ENCODE results near the gene STIP1.

The STIP1 gene

DNA sequence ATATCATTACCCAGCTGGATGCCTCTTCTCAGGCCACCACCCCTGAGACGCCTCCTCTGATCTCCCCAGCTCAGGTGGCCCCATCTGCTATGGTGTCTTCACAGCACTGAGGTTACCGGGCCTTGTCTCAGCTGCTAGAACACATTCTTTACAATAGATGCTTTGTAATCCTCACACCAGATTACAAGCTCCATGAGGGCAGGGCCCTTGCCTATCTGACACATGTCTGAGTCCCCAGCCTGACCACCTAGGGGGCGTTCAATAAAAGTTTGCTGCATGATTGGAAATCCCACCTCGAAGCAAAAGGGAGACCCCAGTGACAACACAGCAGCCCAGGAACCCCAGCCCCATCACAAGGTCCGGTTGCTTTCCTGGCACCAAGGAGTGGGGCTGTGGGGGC, 22.0 kb upstream of the STIP1 start:
- TF ChIP-seq ZNF274 (IDR thresholded peaks at IDR 0.05; ENCODE audit: low read depth, low read length) (no peak), SUZ12 (IDR thresholded peaks at IDR 0.05; ENCODE audit: extremely low read depth, insufficient read depth, insufficient read length) (no peak), YY1 (IDR thresholded peaks at IDR 0.05; ENCODE audit: insufficient read depth, insufficient read length) (no peak)
- Histone ChIP-seq H3K9ac (ENCODE audit: insufficient read length, low read depth) (no peak overlapping the region), H3K36me3 (ENCODE audit: insufficient read depth, insufficient read length, low read length) (no peaks in the 10 kb centered on the region), H3K27me3 (ENCODE audit: insufficient read depth, insufficient read length) (peaks cover 8% of the 10 kb centered on the region), H3K4me3 (ENCODE audit: insufficient read length, low read depth) (no peak overlapping the region), H3K4me1 (ENCODE audit: insufficient read depth, insufficient read length) (peaks cover 12% of the 10 kb centered on the region), H3K9me3 (ENCODE audit: insufficient read depth, low read length) (peaks cover 6% of the 10 kb centered on the region; the same call in 1 of the 2 replicates)
- DNase-seq (ENCODE audit: low read depth, low spot score): no peak

DNA sequence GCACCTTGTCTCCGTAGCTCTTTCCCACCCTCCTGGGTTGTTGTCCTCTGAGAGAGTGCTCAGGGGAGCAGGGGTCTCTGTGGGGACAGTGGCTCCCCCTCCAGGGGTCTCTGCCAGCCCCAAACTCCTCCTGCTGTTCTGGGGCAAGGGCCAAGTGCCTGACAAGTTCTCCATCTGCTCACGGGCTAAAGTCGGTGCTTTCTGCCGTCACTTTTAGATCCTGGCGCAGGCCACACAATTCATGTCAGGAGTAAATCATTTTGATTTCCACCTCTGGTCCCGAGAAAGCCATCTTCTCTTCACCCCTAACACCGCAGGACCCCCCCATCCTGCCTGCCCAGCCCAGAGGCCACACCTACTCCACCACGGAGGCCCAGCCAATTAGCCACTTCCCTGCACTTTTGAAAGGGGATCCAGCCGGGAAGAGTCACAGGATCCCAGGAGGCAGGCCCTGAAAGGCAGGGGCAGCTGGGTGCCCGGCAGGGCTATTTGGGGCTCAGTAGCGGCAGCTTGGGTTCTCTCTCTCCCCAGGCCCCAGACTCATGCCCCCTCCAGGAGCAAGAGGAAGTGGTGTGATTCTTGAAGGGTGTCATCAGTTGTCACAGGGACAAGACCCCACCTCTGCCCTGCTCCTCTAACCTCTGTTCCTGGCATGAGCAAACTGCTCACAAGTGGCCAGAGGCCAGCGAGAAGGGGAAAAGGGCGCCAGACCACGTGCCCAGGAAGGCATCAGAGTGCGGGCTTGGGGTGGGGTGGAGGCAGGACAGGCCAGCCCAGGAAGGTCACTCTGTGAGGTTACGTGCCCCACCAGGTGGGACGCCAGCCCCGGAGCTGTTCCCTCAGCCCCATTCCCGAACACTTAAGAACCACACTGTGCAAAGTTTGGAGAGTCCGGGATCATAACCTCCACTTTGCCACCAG, 21.3 kb upstream of the STIP1 start:
- Histone ChIP-seq H3K36me3 (ENCODE audit: insufficient read depth, insufficient read length, low read length) (no peaks in the 10 kb centered on the region), H3K27me3 (ENCODE audit: insufficient read depth, insufficient read length) (peaks cover 8% of the 10 kb centered on the region), H3K4me3 (ENCODE audit: insufficient read length, low read depth) (peak overlapping the region; percentile 68), H3K9me3 (ENCODE audit: insufficient read depth, low read length) (peaks cover 6% of the 10 kb centered on the region; the same call in 1 of the 2 replicates), H3K4me1 (ENCODE audit: insufficient read depth, insufficient read length) (peaks cover 12% of the 10 kb centered on the region), H3K9ac (ENCODE audit: insufficient read length, low read depth) (peak overlapping the region; percentile 81)
- DNase-seq (ENCODE audit: low read depth, low spot score): no peak
- TF ChIP-seq ZNF274 (IDR thresholded peaks at IDR 0.05; ENCODE audit: low read depth, low read length): no peak
- TF ChIP-seq SUZ12 (IDR thresholded peaks at IDR 0.05; ENCODE audit: extremely low read depth, insufficient read depth, insufficient read length): no peak
- TF ChIP-seq YY1 (IDR thresholded peaks at IDR 0.05; ENCODE audit: insufficient read depth, insufficient read length): no peak

DNA sequence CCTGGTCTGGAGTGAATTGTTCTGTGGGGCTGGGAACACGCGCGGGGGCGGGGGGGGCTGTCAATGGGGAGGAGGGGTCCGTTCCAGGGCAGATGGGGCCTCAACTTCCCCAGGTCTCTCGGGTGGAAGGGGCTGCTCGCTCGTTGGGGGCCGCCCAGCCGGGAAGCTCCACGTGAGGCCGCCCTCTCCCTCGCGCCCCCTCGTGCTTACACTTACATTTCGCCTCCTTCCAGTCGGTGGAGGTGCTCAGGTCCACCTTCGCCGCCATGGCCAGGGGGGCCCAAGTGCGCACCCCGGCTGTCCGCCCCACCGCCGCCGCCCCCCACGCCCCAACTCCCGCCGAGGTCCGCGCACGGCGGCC, 20.5 kb upstream of the STIP1 start:
- peaks cover 8% of the 10 kb centered on the region for H3K27me3 ChIP-seq (ENCODE audit: insufficient read depth, insufficient read length)
- no peak for DNase-seq (ENCODE audit: low read depth, low spot score)
- peaks cover 6% of the 10 kb centered on the region; the same call in 1 of the 2 replicates for H3K9me3 ChIP-seq (ENCODE audit: insufficient read depth, low read length)
- TF ChIP-seq SUZ12 (IDR thresholded peaks at IDR 0.05; ENCODE audit: extremely low read depth, insufficient read depth, insufficient read length) (no peak), ZNF274 (IDR thresholded peaks at IDR 0.05; ENCODE audit: low read depth, low read length) (no peak), YY1 (IDR thresholded peaks at IDR 0.05; ENCODE audit: insufficient read depth, insufficient read length) (no peak)
- peaks cover 8% of the 10 kb centered on the region for H3K4me1 ChIP-seq (ENCODE audit: insufficient read depth, insufficient read length)
- peak overlapping the region; percentile 68 for H3K4me3 ChIP-seq (ENCODE audit: insufficient read length, low read depth)
- peak overlapping the region; percentile 81 for H3K9ac ChIP-seq (ENCODE audit: insufficient read length, low read depth)
- H3K36me3 ChIP-seq (ENCODE audit: insufficient read depth, insufficient read length, low read length): no peaks in the 10 kb centered on the region

DNA sequence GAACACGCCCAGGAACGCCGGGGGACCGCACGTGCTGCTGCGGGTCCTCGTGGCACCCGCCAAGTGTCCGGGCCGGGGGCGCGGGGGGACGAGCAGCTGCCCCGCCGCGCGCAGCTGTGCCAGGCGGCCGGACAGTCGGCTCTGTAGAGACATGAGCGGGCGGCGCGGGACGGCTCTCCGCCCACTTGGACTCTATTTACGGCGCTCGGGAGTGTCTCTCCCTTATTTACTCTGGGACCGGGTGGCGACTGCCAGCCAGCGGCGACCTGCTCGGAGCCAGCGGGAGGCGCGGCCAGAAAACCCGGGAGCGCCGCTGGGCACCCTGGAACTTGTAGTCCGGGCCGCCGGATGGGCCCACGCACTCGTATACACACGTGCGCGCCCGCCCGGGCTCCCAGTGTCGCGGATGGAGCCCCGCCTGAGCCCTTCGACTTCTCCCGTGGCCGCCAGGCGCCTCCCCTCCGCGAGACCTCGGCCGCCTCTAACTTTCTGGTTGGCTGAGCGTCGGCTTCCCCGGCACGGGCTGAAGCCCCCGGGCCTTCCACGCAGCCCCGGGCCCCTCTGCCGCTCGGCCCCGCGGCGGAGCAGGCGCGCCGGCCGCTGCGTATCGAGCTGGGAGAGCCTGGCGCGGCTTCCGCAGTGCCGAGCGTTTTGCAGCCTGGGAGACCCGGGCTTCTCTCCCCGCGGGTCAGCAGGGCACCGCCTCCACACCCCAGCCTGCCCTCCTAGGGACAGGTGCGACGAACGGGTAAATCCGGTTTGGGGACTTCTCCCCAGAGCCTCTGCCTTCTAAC, 19.9 kb upstream of the STIP1 start, which contains the start of gene MACROD1:
Gene MACROD1, minus strand, starts transcription at position 272 of the 794 bp plus-strand sequence. Its CDS starts 119 bp downstream, at position 153.
- peaks cover 8% of the 10 kb centered on the region for H3K4me1 ChIP-seq (ENCODE audit: insufficient read depth, insufficient read length)
- TF ChIP-seq SUZ12 (IDR thresholded peaks at IDR 0.05; ENCODE audit: extremely low read depth, insufficient read depth, insufficient read length): no peak
- no peak for TF ChIP-seq YY1 (IDR thresholded peaks at IDR 0.05; ENCODE audit: insufficient read depth, insufficient read length)
- TF ChIP-seq ZNF274 (IDR thresholded peaks at IDR 0.05; ENCODE audit: low read depth, low read length): no peak
- H3K9ac ChIP-seq (ENCODE audit: insufficient read length, low read depth): peak within 1 kb of the TSS; percentile 81
- peaks cover 6% of the 10 kb centered on the region; the same call in 1 of the 2 replicates for H3K9me3 ChIP-seq (ENCODE audit: insufficient read depth, low read length)
- H3K36me3 ChIP-seq (ENCODE audit: insufficient read depth, insufficient read length, low read length): no peaks in the 10 kb centered on the region
- peaks cover 8% of the 10 kb centered on the region for H3K27me3 ChIP-seq (ENCODE audit: insufficient read depth, insufficient read length)
- H3K4me3 ChIP-seq (ENCODE audit: insufficient read length, low read depth): peak within 1 kb of the TSS; percentile 68
- no peak for DNase-seq (ENCODE audit: low read depth, low spot score)

DNA sequence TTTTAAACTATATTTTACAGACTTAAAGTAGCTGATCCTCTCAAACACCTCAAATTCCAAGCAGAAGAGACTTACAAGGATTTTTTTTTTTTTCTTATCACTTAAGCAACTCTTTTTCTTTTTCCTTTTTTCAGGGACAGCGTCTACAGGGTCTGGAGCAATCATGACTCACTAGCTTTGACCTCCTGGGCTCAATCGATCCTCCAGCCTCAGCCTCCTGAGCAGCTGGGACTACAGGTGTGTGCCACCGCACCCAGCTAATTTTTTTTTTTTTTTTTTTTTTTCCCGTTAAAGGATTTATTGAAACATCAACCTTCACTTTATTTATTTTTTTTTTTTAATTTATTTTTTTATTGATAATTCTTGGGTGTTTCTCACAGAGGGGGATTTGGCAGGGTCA, 15.6 kb upstream of the STIP1 start:
- Histone ChIP-seq H3K4me3 (ENCODE audit: insufficient read length, low read depth) (no peak overlapping the region), H3K36me3 (ENCODE audit: insufficient read depth, insufficient read length, low read length) (no peaks in the 10 kb centered on the region), H3K9me3 (ENCODE audit: insufficient read depth, low read length) (peaks cover 17% of the 10 kb centered on the region; the same call in 1 of the 2 replicates), H3K27me3 (ENCODE audit: insufficient read depth, insufficient read length) (peaks cover 8% of the 10 kb centered on the region), H3K4me1 (ENCODE audit: insufficient read depth, insufficient read length) (no peaks in the 10 kb centered on the region), H3K9ac (ENCODE audit: insufficient read length, low read depth) (no peak overlapping the region)
- no peak for DNase-seq (ENCODE audit: low read depth, low spot score)
- no peak for TF ChIP-seq ZNF274 (IDR thresholded peaks at IDR 0.05; ENCODE audit: low read depth, low read length)
- no peak for TF ChIP-seq SUZ12 (IDR thresholded peaks at IDR 0.05; ENCODE audit: extremely low read depth, insufficient read depth, insufficient read length)
- no peak for TF ChIP-seq YY1 (IDR thresholded peaks at IDR 0.05; ENCODE audit: insufficient read depth, insufficient read length)

DNA sequence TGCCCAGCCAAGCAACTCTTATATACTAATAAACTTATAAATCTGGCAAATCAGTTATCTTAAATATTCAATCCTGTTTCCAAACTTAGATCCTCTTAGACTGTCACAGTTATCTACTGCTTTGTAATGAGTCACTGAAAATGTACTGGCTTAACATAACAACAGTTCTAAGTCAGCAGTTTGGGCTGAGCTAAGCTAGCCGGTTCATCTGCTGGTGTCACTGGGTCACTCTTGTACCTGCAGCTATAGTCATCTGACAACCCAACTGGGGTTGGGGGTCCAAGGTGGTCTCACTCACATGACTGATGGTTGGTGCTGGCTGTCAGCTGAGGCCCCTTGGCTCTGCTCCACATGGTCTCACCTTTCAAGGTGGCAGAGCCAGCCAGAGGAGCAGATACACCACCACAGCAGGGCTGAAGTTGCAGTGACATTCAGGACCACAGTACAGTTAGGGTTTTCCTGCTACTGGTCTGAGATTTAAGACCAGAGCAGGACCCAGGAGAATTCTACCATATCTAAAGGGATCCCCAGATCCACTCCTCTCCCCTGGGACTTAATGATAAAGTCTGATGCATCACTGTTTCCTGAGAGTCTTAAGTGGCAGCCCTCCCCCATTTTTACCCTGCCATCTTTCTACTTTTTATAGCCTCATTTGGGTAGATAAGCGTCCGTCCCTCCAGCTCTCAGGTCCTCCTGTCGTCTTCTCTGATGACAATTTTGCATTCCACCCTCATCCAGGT, 12.2 kb upstream of the STIP1 start:
- H3K36me3 ChIP-seq (ENCODE audit: insufficient read depth, insufficient read length, low read length): no peaks in the 10 kb centered on the region
- peaks cover 17% of the 10 kb centered on the region; the same call in 1 of the 2 replicates for H3K9me3 ChIP-seq (ENCODE audit: insufficient read depth, low read length)
- no peak overlapping the region for H3K4me3 ChIP-seq (ENCODE audit: insufficient read length, low read depth)
- H3K9ac ChIP-seq (ENCODE audit: insufficient read length, low read depth): no peak overlapping the region
- DNase-seq (ENCODE audit: low read depth, low spot score): no peak
- no peak for TF ChIP-seq SUZ12 (IDR thresholded peaks at IDR 0.05; ENCODE audit: extremely low read depth, insufficient read depth, insufficient read length)
- no peak for TF ChIP-seq ZNF274 (IDR thresholded peaks at IDR 0.05; ENCODE audit: low read depth, low read length)
- no peak for TF ChIP-seq YY1 (IDR thresholded peaks at IDR 0.05; ENCODE audit: insufficient read depth, insufficient read length)
- H3K27me3 ChIP-seq (ENCODE audit: insufficient read depth, insufficient read length): no peaks in the 10 kb centered on the region
- H3K4me1 ChIP-seq (ENCODE audit: insufficient read depth, insufficient read length): no peaks in the 10 kb centered on the region
